Activated T-cell treated with anti-CD3 and anti-CD28 coated beads, Interleukin-2, amount 50 U/mL, for 48 hours (primary cell): Measurements from ENCODE around the gene NFAM1.

Experiments used
- DNase-seq, 2 experiments: peaks; one replicate each; pipeline ENCODE4 v3.0.0-alpha.2; 2020

The NFAM1 gene, protein sequence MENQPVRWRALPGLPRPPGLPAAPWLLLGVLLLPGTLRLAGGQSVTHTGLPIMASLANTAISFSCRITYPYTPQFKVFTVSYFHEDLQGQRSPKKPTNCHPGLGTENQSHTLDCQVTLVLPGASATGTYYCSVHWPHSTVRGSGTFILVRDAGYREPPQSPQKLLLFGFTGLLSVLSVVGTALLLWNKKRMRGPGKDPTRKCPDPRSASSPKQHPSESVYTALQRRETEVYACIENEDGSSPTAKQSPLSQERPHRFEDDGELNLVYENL

GRCh38 chr22:42432020-42432596 lies at the start of gene NFAM1:
NFAM1 (minus strand) TSS chr22:42432403; CDS start chr22:42432357, 46 bp downstream.
- no peak for DNase-seq

- DNase-seq, result no peak
These were observed 42.9 kb upstream of the NFAM1 start for GRCh38 chr22:42475122-42475521.

DNA sequence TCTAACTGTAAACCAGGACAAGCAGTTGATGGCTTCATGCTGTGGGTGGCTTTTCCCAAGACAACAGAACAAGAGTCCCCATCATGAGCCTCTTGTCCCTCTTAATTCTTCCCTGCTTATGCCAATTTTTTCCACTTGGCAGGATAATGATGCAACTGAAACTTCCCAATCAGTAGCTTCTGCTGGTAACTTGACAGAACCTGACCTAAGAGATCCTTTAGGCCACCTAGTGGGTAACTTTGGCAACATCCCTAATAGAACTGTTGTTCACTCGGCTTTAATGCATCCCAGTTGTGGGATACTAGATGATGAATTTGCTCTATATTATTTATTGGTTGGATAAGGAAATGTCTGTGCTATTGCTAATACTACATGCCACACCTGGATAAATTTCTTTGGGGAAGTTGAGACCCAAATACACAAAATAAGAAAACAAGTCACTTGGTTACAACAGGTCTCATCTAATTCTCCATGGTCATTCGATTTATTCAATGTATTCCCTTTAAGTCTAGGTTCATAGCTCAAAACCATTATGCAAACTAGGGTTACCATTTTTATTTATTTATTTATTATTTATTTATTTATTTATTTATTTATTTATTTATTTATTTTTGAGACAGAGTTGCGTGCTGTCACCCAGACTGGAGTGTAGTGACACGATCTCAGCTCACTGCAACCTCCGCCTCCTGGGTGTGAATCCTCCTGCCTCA lies 41.4 kb upstream of the NFAM1 start:
- DNase-seq, result no peak

DNA sequence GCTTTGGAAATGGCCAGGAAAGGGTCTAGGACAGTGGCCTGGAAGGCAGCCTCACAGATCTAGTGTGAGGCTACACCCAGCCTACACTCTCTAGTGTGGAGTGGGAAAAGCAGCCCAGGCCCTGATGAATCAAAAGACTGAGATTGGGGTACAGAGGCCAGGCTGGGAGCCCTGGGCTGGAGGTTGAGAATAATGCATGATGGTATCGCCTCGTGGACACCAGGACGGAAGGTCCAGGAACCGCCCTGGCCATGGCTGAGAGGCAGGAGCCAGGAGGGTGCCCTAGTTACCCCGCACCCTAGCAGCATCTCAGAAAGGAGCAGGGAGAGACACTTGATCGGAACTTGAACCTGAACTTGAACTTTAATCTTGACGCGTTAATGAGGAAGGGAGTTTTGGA lies 40.5 kb upstream of the NFAM1 start:
- DNase-seq, result no peak

DNA sequence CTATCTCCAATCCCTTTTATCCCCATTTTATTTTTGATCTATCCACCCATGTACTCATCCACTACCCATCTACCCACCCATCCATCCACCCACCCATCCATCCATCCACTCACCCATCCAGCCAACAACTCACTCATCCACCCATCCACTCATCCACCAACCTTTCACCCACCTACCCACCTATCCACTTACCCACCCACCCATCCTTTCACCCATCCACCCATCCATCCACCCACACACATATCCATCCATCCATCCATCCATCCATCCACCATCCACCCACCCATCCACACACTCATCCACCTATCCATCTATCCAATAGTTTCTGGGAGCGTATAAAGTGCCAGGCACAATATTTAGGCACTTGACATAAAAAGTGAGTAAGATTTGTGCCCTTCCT lies 39.2 kb upstream of the NFAM1 start:
- no peak for DNase-seq

DNA sequence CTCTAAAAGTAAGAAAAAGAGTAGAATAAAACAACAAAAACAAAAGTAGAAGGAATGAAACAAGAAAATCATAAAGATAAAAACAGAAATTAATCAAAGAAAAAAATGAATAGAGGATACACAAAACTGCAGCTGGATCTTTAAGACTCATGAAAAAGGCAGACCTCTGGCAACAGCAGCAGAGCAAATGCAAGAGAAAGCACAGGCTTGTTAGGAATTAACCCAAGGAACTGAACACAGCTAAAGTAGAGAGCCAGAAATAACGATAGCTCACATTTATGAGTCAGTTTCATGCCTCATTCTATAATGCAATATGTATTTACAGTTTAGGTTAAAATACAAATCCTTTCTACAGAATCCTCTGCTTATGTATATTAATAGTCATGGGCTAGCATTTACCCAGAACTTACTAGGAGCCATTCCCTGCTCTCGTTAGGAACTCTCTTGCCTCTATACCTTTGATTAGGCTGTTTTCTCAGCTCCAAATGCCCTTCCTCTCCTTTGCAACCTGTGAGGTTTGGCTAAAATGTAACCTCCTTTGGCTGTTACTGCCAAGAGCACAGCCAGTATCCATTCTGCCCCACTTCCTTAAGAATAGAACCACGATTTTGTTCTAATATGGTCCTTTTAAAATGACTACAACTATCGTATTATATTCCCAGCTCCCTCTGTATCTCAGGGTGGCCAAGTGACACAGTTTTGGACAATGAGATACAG lies 38.3 kb upstream of the NFAM1 start:
- no peak for DNase-seq

DNA sequence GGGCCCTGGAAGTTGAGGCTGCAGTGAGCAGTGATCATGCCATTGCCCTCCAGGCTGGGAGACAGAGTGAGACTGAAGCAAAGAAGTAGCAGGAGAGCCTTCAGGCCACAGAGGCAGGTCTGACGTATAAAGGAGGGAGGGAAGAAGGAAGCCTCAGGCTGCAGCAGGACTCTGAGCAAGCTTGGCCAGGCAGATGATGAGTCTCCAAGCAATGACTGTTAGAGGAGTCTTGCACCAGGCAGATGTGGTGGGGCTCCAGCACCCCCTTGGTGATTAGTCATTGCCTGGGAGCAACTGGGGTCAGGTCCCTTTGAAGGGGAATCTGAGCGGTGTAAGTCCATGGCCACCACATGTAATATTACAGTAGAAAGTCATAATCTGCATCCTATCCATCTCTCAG lies 36.6 kb upstream of the NFAM1 start:
- DNase-seq, result no peak

DNA sequence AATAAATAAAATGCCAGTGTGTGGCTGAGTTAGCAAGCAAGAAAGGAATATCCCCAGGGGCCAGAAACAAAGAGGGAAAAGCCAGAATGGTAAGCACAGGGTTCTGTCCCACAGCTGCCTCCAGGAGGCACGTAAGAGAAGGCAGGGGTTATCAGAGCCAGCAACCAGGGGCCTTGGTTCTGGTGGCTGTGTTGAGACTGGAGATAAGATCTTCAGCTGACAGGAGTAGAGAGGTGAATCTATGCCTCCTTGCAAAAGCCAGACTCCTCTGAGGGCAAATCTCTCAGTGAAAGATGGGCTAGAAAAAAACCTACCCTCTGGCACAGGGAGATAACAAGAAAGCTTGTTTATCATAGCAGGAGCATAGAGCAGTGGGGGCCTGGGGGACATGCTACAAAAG lies 29.8 kb upstream of the NFAM1 start:
- no peak for DNase-seq

DNA sequence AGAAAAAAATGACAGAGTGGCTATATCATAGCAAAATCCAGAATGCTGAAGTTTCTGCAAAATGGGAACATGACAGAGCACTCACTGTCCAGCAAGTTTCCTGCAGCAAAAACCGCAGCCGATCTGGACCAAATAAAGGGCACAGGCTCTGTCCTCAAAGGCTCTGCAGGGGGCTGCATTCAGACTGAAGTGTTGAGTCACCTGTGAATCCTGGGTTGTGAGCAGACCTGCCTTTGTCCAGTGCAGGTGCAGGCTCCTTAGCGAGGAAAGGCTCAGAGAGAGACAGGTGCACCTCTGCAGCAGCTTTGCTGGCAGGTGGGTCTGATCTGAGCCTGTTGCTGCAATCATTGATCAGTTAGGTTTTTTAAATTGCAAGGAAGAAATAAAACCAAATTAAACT lies 29.3 kb upstream of the NFAM1 start:
- DNase-seq, result no peak

DNA sequence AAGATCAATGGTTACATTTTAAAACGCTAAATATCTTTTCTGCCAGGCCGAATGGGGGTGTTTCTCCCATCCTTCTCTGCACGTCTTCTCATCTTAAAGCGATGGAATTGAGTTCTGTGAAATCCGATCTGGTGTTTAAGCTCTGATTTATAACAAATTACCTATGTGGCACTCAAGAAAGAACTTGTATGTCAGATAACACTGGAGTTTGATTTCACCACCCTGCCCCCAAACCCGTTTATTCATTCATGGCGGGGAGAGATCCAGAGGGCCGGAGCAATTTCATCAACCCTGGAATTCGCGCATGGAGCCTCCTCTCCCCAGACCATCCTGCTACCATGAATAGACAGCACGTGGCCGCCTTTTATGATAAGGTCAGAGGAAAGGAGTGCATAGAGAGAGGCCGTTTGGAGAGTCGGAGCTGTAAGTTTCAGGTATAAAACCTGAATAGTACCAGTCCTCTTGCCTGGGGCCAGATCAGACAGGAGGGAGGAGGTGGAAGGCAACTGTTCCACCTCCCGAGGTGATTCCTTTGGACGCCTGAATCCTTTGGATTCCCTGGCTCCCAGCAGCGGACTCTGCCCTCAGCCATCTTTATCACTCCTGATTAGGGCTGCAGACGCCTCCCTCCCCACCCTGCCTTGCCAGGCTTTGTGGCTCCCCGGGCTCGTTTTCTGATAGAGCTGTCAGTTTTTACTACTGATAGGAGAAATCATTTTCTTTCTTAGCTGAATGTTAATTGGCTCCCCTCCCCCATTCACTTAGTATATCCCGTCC lies 27.3 kb upstream of the NFAM1 start:
- no peak for DNase-seq

GRCh38 chr22:42452916-42453315 lies 20.7 kb upstream of the NFAM1 start:
- DNase-seq, result no peak

- DNase-seq, result no peak
These were observed 20.3 kb upstream of the NFAM1 start for GRCh38 chr22:42452456-42452855.

DNA sequence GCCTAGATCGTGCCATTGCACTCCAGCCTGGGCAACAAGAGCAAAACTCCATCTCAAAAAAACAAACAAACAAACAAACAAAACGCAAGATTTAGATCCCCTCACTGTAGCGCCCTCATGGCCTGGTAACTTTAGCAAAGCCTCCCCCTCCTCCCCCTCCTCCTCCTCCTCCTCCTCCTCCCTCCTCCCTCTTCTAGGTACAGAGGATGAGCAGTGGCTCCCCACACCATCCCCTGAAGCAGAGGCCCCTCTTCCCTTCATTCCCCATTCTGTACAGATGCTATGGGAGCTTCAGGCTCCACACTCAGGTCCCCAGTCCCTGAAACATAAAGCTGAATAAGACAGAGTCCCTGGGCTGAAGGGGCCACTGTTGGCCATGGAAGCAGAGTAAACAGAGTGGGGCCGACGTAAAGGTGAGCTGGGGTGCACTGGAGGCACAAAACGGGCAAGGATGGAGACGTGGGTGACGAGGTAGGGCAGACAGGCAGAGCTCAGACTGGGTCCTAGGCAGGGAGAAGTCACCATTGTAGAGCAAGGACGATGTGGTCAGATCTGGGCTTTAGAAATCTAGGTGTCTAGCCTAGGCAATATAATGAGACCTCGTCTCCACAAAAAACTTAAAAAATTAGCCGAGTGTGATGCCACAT lies 19.4 kb upstream of the NFAM1 start:
- DNase-seq, result no peak

DNA sequence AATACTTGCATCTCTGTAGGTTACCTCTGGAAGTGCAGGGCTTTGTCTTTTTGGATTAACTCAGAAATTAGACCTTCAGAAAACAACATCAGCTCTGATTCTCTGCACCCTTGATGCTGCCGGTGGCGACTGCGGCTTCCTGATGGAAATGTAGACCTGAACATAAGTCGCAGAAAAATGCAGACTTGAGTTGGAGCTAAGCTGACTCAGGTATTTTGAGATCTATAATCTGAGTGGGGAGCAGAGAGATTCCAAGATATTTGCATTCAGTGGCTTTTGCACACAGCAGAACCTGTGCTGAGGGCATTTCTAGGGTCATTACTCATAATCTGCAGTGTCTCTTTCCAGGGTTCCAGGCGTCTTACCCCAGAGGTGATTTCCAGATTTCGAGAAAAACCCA lies 18.7 kb upstream of the NFAM1 start:
- DNase-seq, result no peak

GRCh38 chr22:42446151-42446550 lies 13.9 kb upstream of the NFAM1 start:
- no peak for DNase-seq

GRCh38 chr22:42444077-42444904 lies 12.1 kb upstream of the NFAM1 start:
- DNase-seq, result peak; percentile 90

- peak; percentile 27 to 43 for DNase-seq
These were observed 11.3 kb upstream of the NFAM1 start for GRCh38 chr22:42443240-42444076.

DNA sequence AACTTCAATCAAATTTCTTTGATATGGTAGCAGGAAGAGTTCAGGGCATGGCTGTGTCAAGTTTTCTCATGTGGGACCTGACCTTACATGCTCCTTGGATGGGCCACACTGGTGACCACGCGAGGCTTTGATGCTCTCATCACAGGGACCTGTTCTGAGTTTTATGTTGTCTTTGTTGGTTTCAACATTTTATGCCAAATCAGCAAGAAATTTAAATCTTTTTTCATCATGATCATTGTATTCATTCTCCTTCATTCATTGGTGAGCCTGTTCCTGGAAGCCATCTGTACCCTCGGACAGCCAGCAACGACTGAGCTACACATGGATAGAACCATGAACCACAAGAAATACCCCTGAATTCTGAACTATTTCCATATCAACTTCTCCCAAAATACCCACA lies 10.5 kb upstream of the NFAM1 start:
- DNase-seq, result no peak

DNA sequence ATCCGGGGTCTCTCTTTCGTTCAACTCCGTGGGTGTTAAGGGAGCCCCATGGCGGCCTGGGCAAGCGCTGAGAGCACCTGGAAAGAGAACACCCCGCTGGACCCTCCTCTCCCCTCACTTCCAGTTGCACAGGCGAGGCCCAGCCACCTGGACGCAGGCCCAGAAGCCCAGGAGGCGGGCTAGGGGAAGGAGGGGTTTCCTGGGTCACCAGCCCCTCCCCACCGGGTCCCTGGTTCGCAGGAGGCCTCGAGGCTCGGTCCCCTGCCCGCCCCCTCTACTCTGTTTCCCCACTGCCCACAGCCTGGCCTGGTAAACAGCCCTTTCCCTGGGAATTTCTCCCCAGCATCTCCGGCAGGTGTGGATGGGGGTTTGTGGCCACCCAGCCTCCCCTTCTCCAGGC lies 8.5 kb upstream of the NFAM1 start:
- no peak for DNase-seq
